Adrenal gland (tissue), 5 donors: Measurements from ENCODE around the gene PATL2.

Experiments used
- CTCF ChIP-seq, 6 experiments: fragments of 450-650 bp in 4 of 6; fragments of 200-600 bp in 2 of 6; sonication (generic) in 1 of 6; IDR thresholded peaks; 1 replicate in 5 of 6; 2 replicates in 1 of 6; pipeline versions ENCODE4 v1.5.1 to v1.8.0; 2016 to 2021; ENCODE audit warnings: antibody characterized with exemption in 6 of 6, mild to moderate bottlenecking in 2 of 6, moderate library complexity in 1 of 6
- POLR2A ChIP-seq, 2 donors: fragments of 450-650 bp; IDR thresholded peaks; one replicate each; pipeline ENCODE4 v1.6.1; 2017; ENCODE audit warnings: antibody characterized with exemption in 2 of 2, mild to moderate bottlenecking in 2 of 2, moderate library complexity in 1 of 2
- donor health status: DM: no; HTN: no; CAD: no.

- TF ChIP-seq CTCF (IDR thresholded peaks at IDR 0.05) (no peak), POLR2A (IDR thresholded peaks at IDR 0.05) (no peak)
Observed at GRCh38 chr15:44659056-44659455, 52.1 kb downstream of the PATL2 start.
